HG02571 (cell line): ENCODE measurements around the gene SPATA6L.

Source experiments
- ATAC-seq: cut with Tn5 transposase; IDR thresholded peaks from one replicate; pipeline ENCODE4 v1.9.1; 2021; ENCODE audit warnings: mild to moderate bottlenecking, moderate library complexity; ENCODE audit not compliant: unreplicated experiment

Gene SPATA6L

DNA sequence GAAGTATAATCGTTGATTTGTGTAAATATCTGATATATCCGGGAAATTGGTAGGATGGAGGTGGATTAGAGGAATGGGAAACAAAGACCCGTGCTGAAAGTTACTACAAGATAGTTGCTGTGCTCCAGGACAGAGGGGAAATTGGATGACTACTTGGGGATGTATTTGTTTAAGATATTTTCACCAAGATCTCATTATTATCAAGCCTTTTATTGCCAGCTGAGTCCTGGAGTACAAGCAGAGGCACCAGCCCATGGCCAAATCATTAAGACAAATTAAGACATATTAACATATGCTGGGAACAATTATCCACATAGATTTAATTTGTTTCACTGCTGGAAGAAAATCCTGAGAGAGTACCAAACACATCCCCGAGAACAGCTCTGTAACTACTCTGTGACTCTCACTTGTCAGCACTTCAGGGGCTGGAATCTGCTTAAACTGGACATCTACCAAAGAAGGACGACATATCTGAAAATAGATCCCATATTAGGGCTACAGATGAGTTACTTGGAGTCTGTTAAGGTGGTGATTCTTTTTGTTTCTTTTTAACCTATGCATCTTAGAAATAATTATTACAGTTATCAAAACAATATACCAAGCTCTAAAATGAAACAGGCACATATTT lies 107.8 kb downstream of the SPATA6L start:
- ATAC-seq = no peak

DNA sequence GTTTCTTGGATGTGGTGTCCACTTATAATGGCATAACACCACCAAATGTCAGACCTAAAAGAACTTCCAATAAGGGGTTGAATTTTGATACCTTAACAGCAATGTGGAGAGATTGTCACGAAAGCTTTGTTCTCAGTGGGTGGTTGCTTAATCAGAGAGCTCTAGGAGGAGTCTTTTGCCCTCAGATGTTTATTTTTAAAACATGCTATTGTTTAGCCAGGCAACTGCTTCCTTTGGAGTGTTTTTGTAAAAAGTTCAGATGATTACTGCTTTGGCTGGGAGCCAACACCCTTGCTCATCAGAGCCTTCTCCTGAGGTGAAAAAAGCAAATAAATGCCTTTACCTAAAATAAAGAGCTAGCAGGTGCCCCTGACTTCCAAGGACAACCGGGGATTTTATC lies 111.0 kb downstream of the SPATA6L start:
- ATAC-seq = no peak

DNA sequence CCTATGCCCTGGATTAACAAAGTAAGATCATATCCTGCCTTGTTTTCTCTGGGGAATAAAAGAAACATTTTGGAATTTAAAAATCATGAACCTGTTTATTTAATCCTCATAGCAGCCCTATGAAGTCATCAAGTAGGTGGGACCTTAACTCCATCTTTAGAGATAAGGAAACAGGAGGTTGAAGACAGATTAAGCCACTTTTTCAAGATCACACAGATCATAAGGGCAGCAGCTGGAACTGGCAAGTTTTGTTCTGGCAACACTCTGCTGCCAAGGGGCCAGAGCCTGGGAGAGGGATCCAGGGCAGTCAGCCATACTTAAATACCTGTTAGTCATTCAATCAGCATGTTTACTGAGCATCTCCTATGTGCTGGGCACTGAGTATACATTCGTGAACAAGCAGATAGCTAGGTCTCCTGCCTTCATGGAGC lies 112.3 kb downstream of the SPATA6L start:
- no peak for ATAC-seq

DNA sequence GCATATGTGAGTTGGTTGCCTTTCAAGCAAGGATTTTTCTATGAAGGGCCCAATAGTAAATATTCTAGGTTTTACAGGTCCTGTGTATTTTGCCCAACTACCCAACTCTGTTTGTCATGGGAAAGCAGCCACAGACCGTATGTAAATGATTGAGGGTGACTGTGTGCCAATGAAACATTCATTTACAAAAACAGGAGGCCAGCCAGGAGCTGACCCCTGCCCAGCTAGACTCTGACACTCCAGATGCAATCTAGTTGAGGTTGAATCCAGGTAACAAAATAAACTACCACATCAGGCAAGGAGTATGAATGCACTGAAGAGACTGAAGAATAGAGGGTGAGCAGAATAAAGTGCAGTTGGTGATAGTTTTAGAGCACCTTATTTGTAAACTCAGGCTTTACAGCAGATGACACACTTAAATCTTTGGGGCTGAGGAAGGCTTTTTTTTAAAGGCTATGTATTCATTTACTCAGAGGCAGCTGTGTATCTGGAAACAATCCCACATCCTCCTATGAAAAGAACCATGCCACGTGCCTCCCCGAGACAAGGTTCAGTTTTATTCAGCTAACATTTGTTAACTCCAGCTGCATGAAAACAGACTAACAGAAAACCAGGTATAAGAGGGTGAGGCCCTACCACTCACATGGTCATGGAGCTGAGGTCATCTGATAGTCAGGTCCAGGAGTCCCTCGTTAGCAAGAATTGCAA lies 115.3 kb downstream of the SPATA6L start:
- no peak for ATAC-seq

DNA sequence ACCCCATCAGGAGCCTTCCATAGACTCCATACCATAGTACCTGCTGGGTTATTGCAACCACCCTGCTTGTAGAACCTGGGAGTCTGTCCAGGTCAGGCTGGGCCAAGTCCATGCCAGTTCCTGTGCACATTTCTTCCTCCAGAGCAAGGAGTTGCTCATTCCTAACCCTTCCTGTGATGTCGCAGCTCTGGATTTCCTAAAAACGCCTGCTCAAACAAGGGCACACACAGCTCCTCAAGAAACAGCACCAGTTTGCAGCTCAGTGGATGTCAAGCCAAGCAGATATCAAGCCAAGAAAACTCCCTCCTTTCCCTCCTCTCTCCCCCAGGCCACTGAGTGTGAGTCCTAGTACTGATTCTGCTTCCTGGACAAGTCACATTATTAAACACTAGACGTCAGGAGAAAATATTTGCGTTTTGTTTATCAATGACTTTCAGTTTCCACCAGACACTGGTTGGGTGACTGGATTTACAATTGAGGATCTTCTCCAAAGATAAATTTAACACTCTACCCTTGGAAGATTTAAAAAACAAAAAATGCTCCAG lies 116.5 kb downstream of the SPATA6L start:
- no peak for ATAC-seq

DNA sequence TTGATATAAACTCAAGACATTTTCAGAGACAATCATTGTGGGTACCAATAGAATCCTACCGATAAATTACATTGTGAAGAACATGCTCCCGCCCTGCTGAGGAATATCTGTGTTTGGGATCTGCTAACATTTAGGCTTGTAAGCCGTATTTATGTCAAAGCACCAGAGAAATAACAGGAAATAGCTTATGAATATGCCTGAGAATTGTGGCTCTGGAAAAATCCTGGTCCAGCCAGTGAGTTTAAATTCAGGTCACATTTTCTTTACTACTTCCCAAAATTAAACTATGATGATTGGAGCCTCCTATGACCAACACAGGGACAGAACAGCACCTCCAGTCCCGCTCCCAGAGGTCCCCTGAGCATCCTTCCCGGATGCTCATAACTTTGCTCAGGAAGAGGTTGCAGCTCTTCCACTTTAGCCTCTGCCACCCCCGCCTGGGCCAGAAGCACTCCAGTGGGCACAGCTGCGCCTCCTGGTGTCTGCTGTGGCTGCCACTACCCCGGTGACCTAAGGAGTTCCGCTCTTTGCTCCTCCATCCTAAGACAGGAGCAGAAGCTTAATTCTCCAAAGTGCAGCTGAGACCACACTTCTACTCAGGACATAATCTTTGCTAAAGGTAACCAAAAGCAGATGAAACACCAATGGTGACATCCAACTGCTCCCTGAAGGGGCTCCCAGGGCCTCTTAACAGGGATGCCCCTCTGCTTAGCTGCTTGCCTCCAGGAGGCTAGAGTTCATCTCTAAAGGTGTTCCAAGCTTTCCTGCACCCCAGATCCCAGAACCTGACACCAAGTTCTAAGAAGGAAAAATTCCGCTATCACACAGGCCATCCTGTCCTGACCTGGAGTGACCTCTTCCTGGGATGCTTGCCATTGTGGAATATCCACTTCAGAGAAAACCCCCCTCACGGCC lies 117.2 kb downstream of the SPATA6L start:
- ATAC-seq = no peak
